ENCODE data around the gene MACROD2. TPM values are rescaled to one million over a fixed set of nuclear protein-coding genes. Genes with fewer than 3 reads are reported as not detected.

The MACROD2 gene
- total and polyA plus RNA-seq, 7 donors = 0.20 to 4.8 (median 0.87) TPM

- 96 to 98% (median 96%) methylated on average over 5 of the region's 5 CpGs for WGBS, 3 donors
Measured at GRCh38 chr20:15336536-15336935, 1341.2 kb downstream of the MACROD2 start.

DNA sequence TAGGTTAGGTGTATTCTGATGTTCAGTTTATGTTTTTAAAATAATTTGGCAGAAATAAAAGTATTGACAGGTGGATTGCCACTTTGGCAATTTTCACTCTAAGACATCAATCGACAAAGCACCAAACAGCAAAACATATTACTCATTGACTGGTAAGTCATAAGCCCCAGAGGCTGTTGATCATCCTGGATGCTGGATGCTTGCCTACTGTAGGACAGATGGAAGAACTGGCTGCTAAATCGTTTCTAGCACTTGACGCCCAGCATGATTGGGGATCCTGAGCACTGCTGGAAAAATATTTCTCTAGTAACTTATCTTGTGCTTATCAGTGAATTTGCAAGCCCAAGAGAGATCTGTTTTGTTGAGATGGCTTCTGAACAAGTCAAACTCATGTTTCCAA lies 1343.9 kb downstream of the MACROD2 start:
- Histone ChIP-seq H3K27ac (no peak overlapping the region), H3K36me3 (ENCODE audit: insufficient read depth in 1 of 2, low read depth in 1 of 2) (no peaks in the 10 kb centered on the region), H3K9me3 (no peaks in the 10 kb centered on the region), H3K4me1 (no peaks in the 10 kb centered on the region), H3K27me3 (ENCODE audit: insufficient read depth in 3 of 3, low read length in 2 of 3) (no peaks in the 10 kb centered on the region), H3K4me3 (no peak overlapping the region)
- intact Hi-C loops (cut with DNase I) = no loop called here
- DNase-seq (no peak), ATAC-seq (no peak)
- 27 to 48% (median 31%) methylated on average over 3 of the region's 3 CpGs for WGBS, 3 donors
- TF ChIP-seq CTCF (IDR thresholded peaks at IDR 0.05) = no peak

More at GRCh38 chr20:15336536-15336935, 1341.2 kb downstream of the MACROD2 start:
- Histone ChIP-seq H3K27ac (no peak overlapping the region), H3K36me3 (ENCODE audit: insufficient read depth in 1 of 2, low read depth in 1 of 2) (no peaks in the 10 kb centered on the region), H3K27me3 (ENCODE audit: insufficient read depth in 3 of 3, low read length in 2 of 3) (no peaks in the 10 kb centered on the region), H3K4me3 (no peak overlapping the region), H3K9me3 (no peaks in the 10 kb centered on the region), H3K4me1 (no peaks in the 10 kb centered on the region)
- intact Hi-C loops (cut with DNase I) = no loop called here
- ATAC-seq (no peak), DNase-seq (no peak)
- no peak for TF ChIP-seq CTCF (IDR thresholded peaks at IDR 0.05)

- peak in 3 of 4 donors; percentile 55 to 77 (median 68) for ATAC-seq
- 21 to 43% (median 28%) methylated on average over 3 of the region's 3 CpGs for WGBS, 3 donors
Measured at GRCh38 chr20:15342991-15343523, 1347.7 kb downstream of the MACROD2 start.

GRCh38 chr20:15345287-15345686 lies 1350.0 kb downstream of the MACROD2 start:
- TF ChIP-seq CTCF (IDR thresholded peaks at IDR 0.05) = no peak
- H3K27me3 ChIP-seq (ENCODE audit: insufficient read depth in 3 of 3, low read length in 2 of 3) = no peaks in the 10 kb centered on the region
- H3K27ac ChIP-seq = no peak overlapping the region
- H3K36me3 ChIP-seq (ENCODE audit: insufficient read depth in 1 of 2, low read depth in 1 of 2) = no peaks in the 10 kb centered on the region
- H3K4me3 ChIP-seq = no peak overlapping the region
- intact Hi-C loops (cut with DNase I) = no loop called here
- ATAC-seq (no peak), DNase-seq (no peak)
- 96 to 100% (median 97%) methylated on average over 2 of the region's 2 CpGs for WGBS, 3 donors
- H3K4me1 ChIP-seq = no peaks in the 10 kb centered on the region
- no peaks in the 10 kb centered on the region for H3K9me3 ChIP-seq

More at GRCh38 chr20:15342991-15343523, 1347.7 kb downstream of the MACROD2 start:
- Histone ChIP-seq H3K27ac (no peak overlapping the region), H3K4me3 (no peak overlapping the region), H3K9me3 (no peaks in the 10 kb centered on the region), H3K4me1 (no peaks in the 10 kb centered on the region), H3K36me3 (ENCODE audit: insufficient read depth in 1 of 2, low read depth in 1 of 2) (no peaks in the 10 kb centered on the region), H3K27me3 (ENCODE audit: insufficient read depth in 3 of 3, low read length in 2 of 3) (no peaks in the 10 kb centered on the region)
- intact Hi-C loops (cut with DNase I) = no loop called here
- DNase-seq = peak in 1 of 2 donors; percentile 60
- no peak for TF ChIP-seq CTCF (IDR thresholded peaks at IDR 0.05)

Measured in psoas muscle (tissue), 8 donors.